Calu3 (cell line): Measurements from ENCODE around the gene ZNF408. TPM values are rescaled to one million over a fixed set of nuclear protein-coding genes. Genes with fewer than 3 reads are reported as not detected.

Experiments
- BruUV-seq: library from RNA; stranded (reverse); fragments of 400-500 nt; replicated peaks from 2 replicates; lab custom pipeline; 2021; lab: Mats Ljungman, UMichigan
- CTCF ChIA-PET: fragments of 300-600 bp; sonication (Branson Sonifier 250); formaldehyde crosslinking; loops from one replicate; lab custom pipeline; 2022; ENCODE audit warnings: antibody characterized with exemption; lab: Charles Lee
- DNase-seq: peaks from one replicate; pipeline ENCODE4 v3.0.0; 2022
- H3K27ac Mint-ChIP-seq: one replicate; pipeline ENCODE4 v1.8.0; 2022; ENCODE audit warnings: mixed read lengths; ENCODE audit not compliant: unreplicated experiment
- H3K27me3 Mint-ChIP-seq: one replicate; pipeline ENCODE4 v1.8.0; 2022; ENCODE audit warnings: mixed read lengths; ENCODE audit not compliant: unreplicated experiment
- H3K36me3 Mint-ChIP-seq: one replicate; pipeline ENCODE4 v1.8.0; 2022; ENCODE audit warnings: mild to moderate bottlenecking, moderate library complexity, mixed read lengths; ENCODE audit not compliant: insufficient read depth, unreplicated experiment
- H3K4me1 Mint-ChIP-seq: one replicate; pipeline ENCODE4 v1.8.0; 2022; ENCODE audit warnings: mild to moderate bottlenecking, low read depth, mixed read lengths; ENCODE audit not compliant: unreplicated experiment
- H3K4me3 Mint-ChIP-seq: one replicate; pipeline ENCODE4 v1.8.0; 2022; ENCODE audit warnings: mild to moderate bottlenecking, low read depth, moderate library complexity, mixed read lengths; ENCODE audit not compliant: unreplicated experiment
- H3K9me3 Mint-ChIP-seq: one replicate; pipeline ENCODE4 v1.8.0; 2022; ENCODE audit warnings: low read depth, mixed read lengths; ENCODE audit not compliant: unreplicated experiment
- CTCF ChIP-seq: fragments of 200-600 bp; IDR thresholded peaks from one replicate; pipeline ENCODE4 v1.8.0; 2022; ENCODE audit warnings: antibody characterized with exemption; ENCODE audit not compliant: unreplicated experiment
- intact Hi-C: fragments of 100-400 bp; cut with micrococcal nuclease; formaldehyde crosslinking; loops from one replicate; pipeline ENCODE4 v1.10.0; 2022; ENCODE audit not compliant: unreplicated experiment
- total RNA-seq: library from RNA; stranded (reverse); gene quantifications from 2 replicates; pipeline ENCODE4 v1.2.3, GENCODE V29; 2022

The ZNF408 gene
- total RNA-seq, 1 experiment from 2014 or later, result 15.5 TPM

GRCh38 chr11:46731545-46731944, 30.7 kb downstream of the ZNF408 start:
- Mint-ChIP-seq H3K4me3 (no peak overlapping the region), H3K36me3 (no peaks in the 10 kb centered on the region), H3K27me3 (no peaks in the 10 kb centered on the region), H3K9me3 (no peaks in the 10 kb centered on the region), H3K4me1 (no peaks in the 10 kb centered on the region), H3K27ac (no peak overlapping the region)
- no TSS peak for BruUV-seq
- DNase-seq, result no peak
- CTCF ChIA-PET, result no interaction called here
- intact Hi-C loops, result no loop called here
- TF ChIP-seq CTCF, result no peak

GRCh38 chr11:46733234-46733633, 32.4 kb downstream of the ZNF408 start:
- intact Hi-C loops, result no loop called here
- Mint-ChIP-seq H3K27ac (no peak overlapping the region), H3K9me3 (no peaks in the 10 kb centered on the region), H3K36me3 (no peaks in the 10 kb centered on the region), H3K4me3 (no peak overlapping the region), H3K4me1 (no peaks in the 10 kb centered on the region), H3K27me3 (no peaks in the 10 kb centered on the region)
- no peak for DNase-seq
- TF ChIP-seq CTCF, result no peak
- BruUV-seq, result no TSS peak
- CTCF ChIA-PET, result no interaction called here

GRCh38 chr11:46736146-46736545, 35.3 kb downstream of the ZNF408 start:
- no peak for TF ChIP-seq CTCF
- H3K4me1 Mint-ChIP-seq, result no peaks in the 10 kb centered on the region
- CTCF ChIA-PET, result no interaction called here
- BruUV-seq, result no TSS peak
- no peaks in the 10 kb centered on the region for H3K27me3 Mint-ChIP-seq
- H3K36me3 Mint-ChIP-seq, result peaks cover 11% of the 10 kb centered on the region
- DNase-seq, result no peak
- no peak overlapping the region for H3K27ac Mint-ChIP-seq
- intact Hi-C loops, result no loop called here
- no peak overlapping the region for H3K4me3 Mint-ChIP-seq
- H3K9me3 Mint-ChIP-seq, result no peaks in the 10 kb centered on the region

GRCh38 chr11:46736615-46737014, 35.8 kb downstream of the ZNF408 start:
- H3K4me3 Mint-ChIP-seq, result no peak overlapping the region

More at GRCh38 chr11:46736615-46737014, 35.8 kb downstream of the ZNF408 start:
- Mint-ChIP-seq H3K36me3 (peaks cover 16% of the 10 kb centered on the region), H3K4me1 (no peaks in the 10 kb centered on the region), H3K27ac (no peak overlapping the region), H3K27me3 (no peaks in the 10 kb centered on the region), H3K9me3 (no peaks in the 10 kb centered on the region)
- TF ChIP-seq CTCF, result no peak
- BruUV-seq, result no TSS peak
- no peak for DNase-seq
- intact Hi-C loops, result no loop called here
- CTCF ChIA-PET, result no interaction called here
